HepG2 (cell line): ENCODE measurements around the gene PRKAR2B. TPM values are rescaled to one million over a fixed set of nuclear protein-coding genes. Genes with fewer than 3 reads are reported as not detected.

Source experiments
- ARHGAP35 ChIP-seq: sonication (generic); formaldehyde crosslinking; IDR thresholded peaks from 2 replicates; pipeline ENCODE4 v1.9.0; 2022; ENCODE audit warnings: mild to moderate bottlenecking, inconsistent platforms, moderate library complexity, missing genetic modification reagents, borderline replicate concordance
- DR1 ChIP-seq: sonication (generic); formaldehyde crosslinking; IDR thresholded peaks from 2 replicates; pipeline ENCODE4 v1.8.0; 2021; ENCODE audit warnings: mild to moderate bottlenecking, missing genetic modification reagents, inconsistent platforms
- GPN1 ChIP-seq: sonication (generic); formaldehyde crosslinking; IDR thresholded peaks from 2 replicates; pipeline ENCODE4 v1.5.1; 2020; ENCODE audit warnings: missing genetic modification reagents, borderline replicate concordance
- NCOA5 ChIP-seq: sonication (generic); formaldehyde crosslinking; IDR thresholded peaks from 2 replicates; pipeline ENCODE4 v1.4.0; 2020; ENCODE audit warnings: missing genetic modification reagents
- REPIN1 ChIP-seq: sonication (generic); formaldehyde crosslinking; IDR thresholded peaks from 2 replicates; pipeline ENCODE4 v1.8.0; 2022; ENCODE audit warnings: missing genetic modification reagents, low read depth, mild to moderate bottlenecking, borderline replicate concordance
- SAP130 ChIP-seq: IDR thresholded peaks from 2 replicates; pipeline ENCODE4 v1.6.1; 2016; ENCODE audit warnings: low read depth
- SCMH1 ChIP-seq: sonication (generic); formaldehyde crosslinking; IDR thresholded peaks from 2 replicates; pipeline ENCODE4 v1.9.0; 2021; ENCODE audit warnings: missing genetic modification reagents, mild to moderate bottlenecking, borderline replicate concordance
- SPEN ChIP-seq: sonication (generic); formaldehyde crosslinking; IDR thresholded peaks from 2 replicates; pipeline ENCODE4 v1.5.1; 2020; ENCODE audit warnings: low read depth, mild to moderate bottlenecking, missing genetic modification reagents
- WIZ ChIP-seq: sonication (generic); formaldehyde crosslinking; IDR thresholded peaks from 2 replicates; pipeline ENCODE4 v1.5.1; 2020; ENCODE audit warnings: mild to moderate bottlenecking, missing genetic modification reagents
- ZBTB8A ChIP-seq: sonication (generic); formaldehyde crosslinking; IDR thresholded peaks from 2 replicates; pipeline ENCODE4 v1.4.0; 2020; ENCODE audit warnings: mild to moderate bottlenecking, low read depth, missing genetic modification reagents, borderline replicate concordance
- ZMAT5 ChIP-seq: sonication (generic); formaldehyde crosslinking; IDR thresholded peaks from 2 replicates; pipeline ENCODE4 v1.5.0; 2020; ENCODE audit warnings: mild to moderate bottlenecking, low read depth, missing genetic modification reagents, borderline replicate concordance
- ZNF124 ChIP-seq: sonication (generic); formaldehyde crosslinking; IDR thresholded peaks from 2 replicates; pipeline ENCODE4 v1.4.0; 2020; ENCODE audit warnings: missing genetic modification reagents
- ZNF510 ChIP-seq: sonication (generic); formaldehyde crosslinking; IDR thresholded peaks from 2 replicates; pipeline ENCODE4 v1.4.0; 2020; ENCODE audit warnings: low read depth, mild to moderate bottlenecking, missing genetic modification reagents
- ZNF709 ChIP-seq: sonication (generic); formaldehyde crosslinking; IDR thresholded peaks from 2 replicates; pipeline ENCODE4 v1.5.0; 2020; ENCODE audit warnings: mild to moderate bottlenecking, missing genetic modification reagents
- ZNF784 ChIP-seq: sonication (generic); formaldehyde crosslinking; IDR thresholded peaks from 2 replicates; pipeline ENCODE4 v1.5.1; 2020; ENCODE audit warnings: missing genetic modification reagents, mild to moderate bottlenecking, borderline replicate concordance
- polyA plus RNA-seq, 8 experiments: library from polyadenylated mRNA; depleted of rRNA in 3 of 8; stranded (reverse) in 7 of 8; unstranded in 1 of 8; fragments of >200 nt; fragmentation: Illumina TruSeq in 4 of 8; extraction: Trizol in 4 of 8; gene quantifications; 2 replicates each; pipeline versions ENCODE4 v1.2.1 to v1.2.3, GENCODE V29; 2011 to 2016; ENCODE audit warnings: low read depth in 4 of 8, missing spikeins in 1 of 8, mixed read lengths in 1 of 8; ENCODE audit not compliant: insufficient read depth in 1 of 8
- total RNA-seq, 5 experiments: library from RNA; depleted of rRNA; stranded (reverse); fragments of >200 nt; fragmentation: Illumina TruSeq; extraction: Trizol; gene quantifications; 2 replicates each; pipeline ENCODE4 v1.2.3, GENCODE V29; 2016; ENCODE audit warnings: low read depth in 1 of 5
- TF ChIP-seq, protein P1 (sequence below), 2 experiments: sonication (generic) in 1 of 2; formaldehyde crosslinking in 1 of 2; IDR thresholded peaks; 2 replicates each; pipeline versions ENCODE4 v1.4.0 to v1.6.1; 2016 to 2020; ENCODE audit warnings: borderline replicate concordance in 1 of 2, low read depth in 1 of 2, mild to moderate bottlenecking in 1 of 2, missing genetic modification reagents in 1 of 2
- TF ChIP-seq, protein P2 (sequence below): sonication (generic); formaldehyde crosslinking; IDR thresholded peaks from 2 replicates; pipeline ENCODE4 v1.4.0; 2020; ENCODE audit warnings: missing genetic modification reagents

PRKAR2B gene
- total and polyA plus RNA-seq, 2 of the 13 experiments (the other 11 are each of a cell fraction or from before 2014, with no cell fraction given): not detected

DNA sequence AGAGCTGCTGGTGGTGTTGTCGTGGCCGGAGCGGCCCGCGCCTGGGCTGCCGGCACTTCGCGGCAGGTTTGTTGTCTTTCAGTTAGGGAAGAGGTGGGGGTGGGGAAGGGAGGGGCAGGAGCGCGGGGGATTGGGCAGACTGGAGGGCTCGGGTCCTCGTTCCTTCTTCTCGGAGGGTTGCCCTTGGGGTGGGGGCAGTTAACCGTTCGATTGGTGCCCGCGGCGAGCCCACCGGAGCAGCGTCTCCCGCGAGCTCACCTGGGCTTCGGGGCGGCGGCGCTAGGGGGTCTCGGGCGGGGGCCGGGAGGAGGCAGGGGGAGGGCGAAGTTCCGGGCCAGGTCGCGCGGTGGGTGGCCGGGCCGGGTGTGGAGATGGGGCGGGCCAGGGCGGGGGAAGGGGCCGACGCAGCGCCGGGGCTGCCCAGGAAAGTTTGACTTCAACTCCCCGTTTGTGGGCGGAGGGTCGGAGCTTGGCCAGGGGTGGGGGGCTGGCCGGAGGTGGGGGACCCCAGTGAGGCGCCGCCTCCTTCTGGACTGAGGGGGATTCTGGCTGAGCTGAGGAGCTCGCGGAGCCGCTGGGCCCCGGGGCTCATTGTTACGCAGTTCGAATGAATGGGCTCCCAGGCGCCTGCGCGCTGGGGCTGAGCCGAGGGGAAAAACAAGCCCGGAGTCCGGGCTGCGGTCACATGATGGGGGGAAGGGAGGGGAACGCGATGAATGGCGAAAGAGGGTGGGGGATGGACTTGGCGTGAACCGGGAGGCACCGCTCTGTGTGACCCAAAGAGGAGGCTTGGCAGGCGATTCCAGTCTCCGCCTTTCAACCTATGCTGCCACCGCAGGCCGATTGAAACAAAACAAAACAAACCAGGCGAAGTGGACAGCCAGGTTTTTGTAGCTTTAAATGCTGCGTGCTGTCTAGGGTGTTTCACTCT, 124.9 kb downstream of the PRKAR2B start (continued):
- TF ChIP-seq ZBTB8A (CRISPR knock-in tag) (no peak), ZMAT5 (CRISPR knock-in tag) (no peak), NCOA5 (no peak), SCMH1 (no peak), ZNF709 (0 out of 2 replicates have a peak, but pooled peaks have one; percentile 24), GPN1 (CRISPR knock-in tag) (no peak), REPIN1 (CRISPR knock-in tag) (peak; percentile 93), WIZ (CRISPR knock-in tag) (no peak), SPEN (CRISPR knock-in tag) (peak; percentile 75; the same call in 1 of the 2 replicates), ZNF784 (no peak), DR1 (CRISPR knock-in tag) (peak; percentile 61; the same call in 1 of the 2 replicates), ZNF510 (0 out of 2 replicates have a peak, but pooled peaks have one; percentile 38), ARHGAP35 (no peak), ZNF124 (0 out of 2 replicates have a peak, but pooled peaks have one; percentile 74), SAP130 (CRISPR knock-in tag) (peak; percentile 95)
- TF ChIP-seq, protein P1, sequence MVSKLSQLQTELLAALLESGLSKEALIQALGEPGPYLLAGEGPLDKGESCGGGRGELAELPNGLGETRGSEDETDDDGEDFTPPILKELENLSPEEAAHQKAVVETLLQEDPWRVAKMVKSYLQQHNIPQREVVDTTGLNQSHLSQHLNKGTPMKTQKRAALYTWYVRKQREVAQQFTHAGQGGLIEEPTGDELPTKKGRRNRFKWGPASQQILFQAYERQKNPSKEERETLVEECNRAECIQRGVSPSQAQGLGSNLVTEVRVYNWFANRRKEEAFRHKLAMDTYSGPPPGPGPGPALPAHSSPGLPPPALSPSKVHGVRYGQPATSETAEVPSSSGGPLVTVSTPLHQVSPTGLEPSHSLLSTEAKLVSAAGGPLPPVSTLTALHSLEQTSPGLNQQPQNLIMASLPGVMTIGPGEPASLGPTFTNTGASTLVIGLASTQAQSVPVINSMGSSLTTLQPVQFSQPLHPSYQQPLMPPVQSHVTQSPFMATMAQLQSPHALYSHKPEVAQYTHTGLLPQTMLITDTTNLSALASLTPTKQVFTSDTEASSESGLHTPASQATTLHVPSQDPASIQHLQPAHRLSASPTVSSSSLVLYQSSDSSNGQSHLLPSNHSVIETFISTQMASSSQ (IDR thresholded peaks at IDR 0.05; ENCODE audit: low read depth): no peak
- TF ChIP-seq, protein P1 (CRISPR knock-in tag; IDR thresholded peaks at IDR 0.05; ENCODE audit: borderline replicate concordance): peak; percentile 72; the same call in 1 of the 2 replicates
- TF ChIP-seq, protein P2, sequence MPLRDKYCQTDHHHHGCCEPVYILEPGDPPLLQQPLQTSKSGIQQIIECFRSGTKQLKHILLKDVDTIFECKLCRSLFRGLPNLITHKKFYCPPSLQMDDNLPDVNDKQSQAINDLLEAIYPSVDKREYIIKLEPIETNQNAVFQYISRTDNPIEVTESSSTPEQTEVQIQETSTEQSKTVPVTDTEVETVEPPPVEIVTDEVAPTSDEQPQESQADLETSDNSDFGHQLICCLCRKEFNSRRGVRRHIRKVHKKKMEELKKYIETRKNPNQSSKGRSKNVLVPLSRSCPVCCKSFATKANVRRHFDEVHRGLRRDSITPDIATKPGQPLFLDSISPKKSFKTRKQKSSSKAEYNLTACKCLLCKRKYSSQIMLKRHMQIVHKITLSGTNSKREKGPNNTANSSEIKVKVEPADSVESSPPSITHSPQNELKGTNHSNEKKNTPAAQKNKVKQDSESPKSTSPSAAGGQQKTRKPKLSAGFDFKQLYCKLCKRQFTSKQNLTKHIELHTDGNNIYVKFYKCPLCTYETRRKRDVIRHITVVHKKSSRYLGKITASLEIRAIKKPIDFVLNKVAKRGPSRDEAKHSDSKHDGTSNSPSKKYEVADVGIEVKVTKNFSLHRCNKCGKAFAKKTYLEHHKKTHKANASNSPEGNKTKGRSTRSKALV: peak; percentile 67; the same call in 1 of the 2 replicates
